GM19193 (cell line): ENCODE measurements around the gene SNX24.

ENCODE experiments used
- POLR2A ChIP-seq: IDR thresholded peaks from 4 replicates; pipeline ENCODE4 v1.6.1; 2011; ENCODE audit not compliant: insufficient read depth, insufficient read length; ENCODE audit errors: extremely low read depth

SNX24 gene

DNA sequence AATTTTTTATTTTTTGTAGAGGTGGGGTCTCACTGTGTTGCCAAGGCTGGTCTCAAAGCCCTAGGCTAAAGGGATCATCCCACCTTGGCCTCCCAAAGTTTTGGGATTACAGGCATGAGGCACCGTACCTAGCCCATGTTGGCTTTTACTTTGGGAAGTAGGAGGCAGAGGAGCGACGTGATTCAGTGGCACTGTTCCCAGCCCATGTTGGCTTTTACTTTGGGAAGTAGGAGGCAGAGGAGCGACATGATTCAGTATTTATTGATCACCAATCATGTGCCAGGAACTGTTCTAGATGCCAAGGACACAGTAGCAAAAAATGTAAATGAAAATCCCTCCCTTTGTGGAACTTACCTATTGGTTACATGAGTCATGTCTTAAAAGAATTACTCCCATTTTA lies 18.3 kb downstream of the SNX24 start:
- no peak for TF ChIP-seq POLR2A

DNA sequence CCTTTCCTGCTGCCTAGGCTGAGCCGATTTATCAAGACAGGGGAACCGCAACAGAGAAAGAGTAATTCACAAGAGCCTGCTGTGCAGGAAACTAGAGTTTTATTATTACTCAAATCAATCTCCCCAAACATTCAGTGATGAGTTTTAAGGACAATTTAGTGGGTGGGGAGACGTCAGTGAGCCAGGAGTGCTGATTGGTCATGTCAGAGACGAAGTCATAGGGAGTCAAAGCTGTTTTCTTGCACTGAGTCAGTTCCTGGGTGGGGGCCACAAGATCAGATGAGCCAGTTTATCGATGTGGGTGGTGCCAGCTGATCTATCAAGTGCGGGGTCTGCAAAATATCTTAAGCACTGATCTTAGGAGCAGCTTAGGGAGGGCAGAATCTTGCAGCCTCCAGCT lies 19.0 kb downstream of the SNX24 start:
- TF ChIP-seq POLR2A, result no peak

DNA sequence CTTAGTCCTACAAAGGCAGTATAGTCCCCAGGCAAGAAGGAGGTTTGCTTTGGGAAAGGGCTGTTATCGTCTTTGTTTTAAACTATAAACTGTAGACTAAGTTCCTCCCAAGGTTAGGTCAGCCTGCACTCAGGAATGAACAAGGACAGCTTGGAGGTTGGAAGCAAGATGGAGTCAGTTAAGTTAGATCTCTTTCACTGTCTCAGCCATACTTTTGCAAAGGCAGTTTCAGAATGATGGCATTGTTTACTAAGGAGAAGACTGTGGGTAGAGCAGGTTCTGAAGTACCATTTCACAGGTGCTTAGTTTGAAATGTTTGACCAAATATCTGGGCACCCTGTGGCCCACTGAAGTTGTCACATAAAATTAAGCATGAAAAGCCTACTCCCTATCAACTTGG lies 19.4 kb downstream of the SNX24 start:
- TF ChIP-seq POLR2A, result no peak

DNA sequence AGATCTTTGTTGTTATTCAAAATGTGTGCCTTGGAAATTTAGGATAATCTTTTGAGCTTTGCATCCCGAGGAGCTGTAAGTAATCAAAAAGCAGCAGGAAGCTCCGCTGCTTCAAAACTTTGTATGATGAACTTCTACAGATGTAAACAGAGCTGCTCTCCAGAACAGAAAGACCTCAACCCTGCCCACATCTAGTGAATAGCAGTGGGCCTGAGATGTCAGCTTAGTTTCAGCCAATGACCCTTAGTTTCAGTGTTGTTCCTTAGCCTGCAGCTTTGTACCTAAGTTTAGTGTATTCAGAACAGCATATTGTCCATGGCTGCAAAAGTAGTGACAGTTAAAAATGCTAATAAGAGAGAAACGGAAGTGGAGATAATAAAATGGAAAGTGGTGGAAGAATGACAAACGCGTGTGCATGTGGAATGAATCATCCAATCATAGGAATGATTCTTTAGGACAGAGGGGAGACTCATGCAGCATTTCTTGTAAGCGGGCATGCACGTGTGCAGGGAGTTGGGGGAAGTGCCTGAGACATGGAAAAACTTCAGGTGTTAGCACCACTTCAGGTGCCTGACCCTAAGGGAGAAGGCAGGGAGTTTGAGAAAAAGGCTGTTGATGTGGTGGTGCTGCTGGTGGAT lies 24.9 kb downstream of the SNX24 start:
- no peak for TF ChIP-seq POLR2A

DNA sequence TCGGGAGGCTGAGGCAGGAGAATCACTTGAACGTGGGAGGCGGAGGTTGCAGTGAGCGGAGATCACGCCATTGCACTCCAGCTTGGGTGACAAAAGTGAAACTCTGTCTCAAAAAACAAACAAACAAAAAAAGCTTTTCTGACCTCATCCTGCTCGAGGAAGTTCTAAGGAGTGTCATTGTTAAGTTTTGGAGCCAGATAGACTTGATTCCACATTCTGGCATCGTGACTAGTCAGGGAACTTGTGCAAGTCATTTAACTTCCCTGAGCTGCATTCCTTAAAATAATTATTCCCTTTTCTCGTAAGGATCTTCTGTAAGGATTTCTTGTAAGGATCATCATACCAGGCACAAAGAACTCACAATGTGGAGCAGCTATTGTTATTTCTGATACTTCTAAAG lies 26.2 kb downstream of the SNX24 start:
- TF ChIP-seq POLR2A, result no peak

DNA sequence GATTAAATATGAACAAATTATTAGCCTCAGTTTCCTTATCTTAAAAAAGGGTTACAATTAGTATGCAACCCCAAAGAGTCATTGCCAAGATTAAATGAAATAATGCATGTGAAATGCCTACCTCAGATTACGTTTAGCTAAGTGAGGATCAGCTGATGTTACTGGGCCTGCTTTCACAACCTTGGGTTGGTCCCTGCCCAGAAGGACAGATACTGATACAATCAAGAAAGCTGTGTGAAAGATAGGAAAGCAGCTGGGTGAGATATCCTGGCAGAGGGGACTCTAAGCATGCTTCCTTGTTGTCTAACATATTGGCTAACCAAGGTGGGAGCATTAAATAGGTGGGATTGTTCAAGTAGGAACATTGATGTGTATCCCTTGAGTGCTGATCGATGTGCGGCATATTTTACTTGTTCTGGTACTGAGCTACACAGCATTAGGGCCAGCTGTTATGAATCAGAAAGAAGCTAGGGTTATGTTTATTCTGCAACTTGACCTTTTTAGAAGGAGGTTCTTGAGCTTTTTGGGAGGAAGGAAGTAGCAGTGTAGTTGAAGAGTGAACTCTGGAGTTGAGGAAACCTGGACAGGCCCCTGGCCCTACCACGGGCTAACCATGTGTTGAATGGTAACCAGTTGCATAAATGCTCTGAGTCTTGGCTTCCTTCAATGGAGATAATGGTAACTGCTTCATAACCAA lies 28.9 kb downstream of the SNX24 start:
- TF ChIP-seq POLR2A, result no peak

DNA sequence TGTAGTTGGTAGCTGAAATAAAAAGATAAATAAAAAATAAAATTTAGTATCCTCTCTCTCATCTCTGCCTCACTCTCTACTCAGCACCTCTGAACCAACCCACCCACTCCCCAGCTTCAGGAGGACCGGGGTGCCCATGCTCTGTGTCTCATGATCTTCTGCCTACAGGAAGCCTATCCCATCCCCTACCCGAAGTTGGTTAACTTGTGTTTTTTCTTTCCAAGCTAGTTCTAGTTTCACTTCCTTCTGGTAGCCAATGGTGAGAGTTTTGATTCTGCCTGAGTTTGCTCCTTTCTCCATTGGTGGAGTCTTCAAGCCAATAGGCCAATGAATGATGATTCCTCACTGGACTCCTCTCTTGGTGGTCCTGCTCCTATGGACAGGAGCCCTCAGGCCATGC lies 32.1 kb downstream of the SNX24 start:
- no peak for TF ChIP-seq POLR2A

DNA sequence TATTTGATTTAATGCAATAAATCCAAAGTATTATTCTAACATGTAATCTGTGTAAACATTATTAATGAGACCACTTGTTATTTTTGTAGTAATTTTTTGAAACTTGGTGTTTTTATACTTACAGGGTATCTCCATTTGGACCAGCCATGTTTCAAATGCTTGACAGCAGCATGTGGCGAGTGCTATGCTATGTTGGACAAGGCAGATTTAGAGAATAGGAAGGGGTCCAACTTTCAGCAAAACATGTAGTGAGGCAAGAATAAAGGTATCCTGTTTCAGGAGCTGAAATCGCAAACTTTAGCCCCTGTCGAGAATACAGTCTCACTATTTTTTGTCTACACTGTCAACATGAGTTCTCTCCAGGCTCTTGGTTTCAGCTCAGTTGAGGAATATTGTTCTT lies 33.7 kb downstream of the SNX24 start:
- TF ChIP-seq POLR2A, result no peak

DNA sequence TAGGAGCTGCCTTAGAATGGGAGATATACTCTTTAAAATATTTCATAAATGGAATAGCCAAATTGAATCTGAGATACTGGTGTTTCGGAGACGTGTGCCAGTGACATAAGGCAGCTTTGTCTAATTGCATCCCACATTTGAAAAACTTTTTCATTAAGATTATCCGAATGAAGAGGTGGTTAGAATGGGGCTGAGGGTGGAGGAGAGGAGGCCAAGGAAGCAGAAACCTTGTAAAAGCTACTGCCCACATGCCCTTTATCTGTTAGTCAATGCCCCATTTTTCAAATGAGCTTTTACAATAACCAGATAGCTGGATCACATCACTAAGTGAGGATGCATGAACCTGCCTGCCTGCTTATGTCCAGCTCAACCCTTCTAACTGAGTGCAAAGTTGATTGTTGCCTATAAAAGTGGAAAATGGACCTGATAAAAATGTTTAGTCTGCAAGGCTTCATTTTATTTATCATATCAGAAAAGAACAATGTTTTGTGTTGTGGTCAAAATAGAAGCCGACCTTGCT lies 34.8 kb downstream of the SNX24 start:
- TF ChIP-seq POLR2A, result no peak

DNA sequence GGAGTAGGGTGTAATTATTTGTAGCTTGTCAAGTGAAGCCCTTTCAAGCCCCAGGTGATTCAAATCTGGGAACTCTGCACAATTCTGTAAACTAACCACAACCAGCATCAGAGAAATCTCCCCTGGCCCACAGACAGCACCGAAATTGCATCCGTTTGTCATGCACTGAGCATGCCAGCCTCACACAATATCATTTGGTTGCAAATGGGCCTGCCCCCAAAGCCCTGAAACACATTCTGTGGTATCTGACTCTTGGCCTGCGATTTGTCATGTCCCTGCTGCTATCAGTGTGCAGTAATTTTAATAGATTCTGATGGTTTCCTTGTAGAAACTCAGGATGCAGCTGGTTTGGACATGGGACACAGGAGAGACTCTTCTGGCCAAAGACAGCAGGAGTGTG lies 35.3 kb downstream of the SNX24 start:
- no peak for TF ChIP-seq POLR2A

DNA sequence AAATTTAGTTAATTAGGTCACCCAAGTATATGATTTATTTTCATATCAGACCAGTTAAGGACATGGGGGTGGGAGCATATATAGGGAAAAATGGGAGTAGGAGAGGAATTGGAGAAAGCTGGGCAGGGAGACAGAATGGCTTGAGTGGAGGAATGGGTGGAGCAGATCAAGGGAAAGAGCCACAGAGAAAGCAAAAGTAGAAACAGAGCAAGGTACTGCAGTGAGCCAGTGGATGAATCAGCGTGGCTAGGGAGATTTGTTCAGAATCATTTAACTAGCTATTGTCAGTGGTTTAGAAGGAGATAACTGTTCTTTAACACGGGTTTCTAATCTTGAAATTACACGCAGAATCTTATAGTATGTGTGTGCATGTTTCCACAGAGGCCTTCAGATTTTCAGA lies 37.4 kb downstream of the SNX24 start:
- no peak for TF ChIP-seq POLR2A

DNA sequence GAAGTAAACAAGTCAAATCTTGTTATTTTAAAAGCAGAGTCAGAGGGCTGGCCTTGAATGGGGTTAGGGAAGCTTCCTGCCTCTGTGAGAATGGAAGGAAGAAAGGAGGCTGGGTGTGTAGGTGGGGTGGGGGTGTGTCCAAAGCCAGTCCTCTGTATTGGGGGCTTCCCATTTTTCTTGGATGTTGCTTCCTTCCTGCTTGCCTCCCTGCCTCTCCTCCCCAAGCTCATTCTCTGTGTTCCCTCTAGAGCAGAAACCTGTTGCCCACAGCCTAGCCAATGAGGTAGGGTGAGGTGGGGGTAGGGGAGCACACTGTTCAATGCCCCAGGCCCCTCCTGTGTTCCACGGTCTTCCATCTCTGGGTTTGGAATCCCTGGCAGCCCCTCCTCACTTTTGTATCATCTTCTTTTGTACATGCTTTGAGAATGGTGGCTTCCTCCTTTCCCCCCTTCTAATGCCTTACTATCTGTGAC lies 39.7 kb downstream of the SNX24 start:
- TF ChIP-seq POLR2A, result no peak

DNA sequence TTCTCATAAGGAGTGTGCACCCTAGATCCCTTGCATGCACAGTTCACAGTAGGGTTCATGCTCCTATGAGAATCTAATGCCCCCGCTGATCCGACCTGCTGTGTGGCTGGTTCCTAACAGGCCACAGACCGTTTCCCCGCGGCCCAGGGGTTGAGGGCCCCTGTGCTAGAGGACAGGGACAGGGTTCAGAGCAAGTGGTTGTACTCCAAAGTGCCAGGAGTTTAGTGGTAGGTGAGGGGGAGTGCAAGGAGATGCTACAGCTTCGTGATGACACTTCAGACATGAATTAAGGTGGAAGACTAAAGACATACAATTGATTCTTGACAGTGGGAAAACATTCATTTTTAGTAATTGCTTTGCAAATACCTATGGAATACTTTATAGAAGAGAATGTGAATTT lies 40.5 kb downstream of the SNX24 start:
- TF ChIP-seq POLR2A, result no peak

DNA sequence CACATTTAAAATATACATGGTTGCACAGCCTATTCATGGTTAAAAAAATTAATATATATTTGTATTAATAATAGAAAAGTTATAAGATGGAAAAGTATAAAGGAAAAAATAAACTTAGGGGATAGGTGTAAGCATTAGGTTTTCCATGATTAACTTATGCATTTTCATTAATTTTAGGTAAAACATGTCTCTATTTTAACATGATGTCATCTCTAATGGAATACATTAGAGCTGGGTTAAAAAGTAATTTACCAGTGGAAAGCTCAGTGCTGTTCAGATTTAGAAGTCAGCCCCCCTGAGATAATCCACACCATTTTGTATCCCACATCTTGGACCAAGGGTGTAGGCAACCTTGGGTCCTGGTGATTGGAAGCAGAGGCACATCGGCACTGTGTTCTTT lies 49.7 kb downstream of the SNX24 start:
- no peak for TF ChIP-seq POLR2A

DNA sequence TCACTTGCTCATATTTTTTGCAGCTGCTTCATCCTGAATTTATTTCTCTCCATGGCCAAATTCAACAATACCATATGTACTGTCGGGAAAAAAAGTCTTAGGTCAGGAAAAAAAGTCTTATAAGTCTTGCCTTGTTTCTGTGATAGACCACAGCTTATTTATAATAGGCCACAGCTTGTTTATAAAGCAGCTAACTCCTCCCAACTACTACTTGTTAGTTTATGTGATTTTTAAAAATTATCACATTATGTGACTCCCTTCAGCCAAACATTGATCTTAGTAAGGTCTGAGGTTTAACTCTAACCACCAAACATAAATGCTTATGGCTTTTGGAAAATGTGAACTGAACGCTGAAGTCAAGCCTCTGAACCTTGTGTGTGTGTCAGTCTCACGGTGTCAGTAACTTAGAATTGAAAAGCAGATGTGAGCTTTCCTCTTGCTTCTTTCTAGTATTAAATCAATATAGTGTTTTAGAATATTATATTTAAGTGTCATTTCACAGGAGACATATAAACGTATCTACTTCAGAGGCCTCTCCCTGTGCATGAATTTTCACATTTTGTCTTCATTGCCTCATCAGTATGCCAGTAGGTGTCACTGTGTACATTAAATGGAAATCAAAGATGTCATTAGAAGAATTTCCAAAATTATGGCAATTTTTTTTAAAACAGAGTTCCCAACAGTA lies 51.3 kb downstream of the SNX24 start:
- no peak for TF ChIP-seq POLR2A

DNA sequence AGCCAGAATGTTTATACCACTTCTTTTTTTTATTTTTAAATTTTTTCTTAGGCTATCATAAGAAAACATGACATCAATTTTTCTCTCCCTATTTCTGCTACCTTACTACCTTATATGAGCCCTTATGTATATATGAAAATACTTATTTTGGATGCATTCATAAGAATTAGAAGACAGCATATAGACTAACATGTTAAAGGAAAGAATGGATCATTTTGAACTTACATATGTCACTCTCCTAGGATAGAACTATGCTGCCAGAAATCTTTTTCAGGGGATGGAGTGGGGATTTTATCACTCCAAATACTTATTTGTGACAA lies 51.8 kb downstream of the SNX24 start:
- no peak for TF ChIP-seq POLR2A

DNA sequence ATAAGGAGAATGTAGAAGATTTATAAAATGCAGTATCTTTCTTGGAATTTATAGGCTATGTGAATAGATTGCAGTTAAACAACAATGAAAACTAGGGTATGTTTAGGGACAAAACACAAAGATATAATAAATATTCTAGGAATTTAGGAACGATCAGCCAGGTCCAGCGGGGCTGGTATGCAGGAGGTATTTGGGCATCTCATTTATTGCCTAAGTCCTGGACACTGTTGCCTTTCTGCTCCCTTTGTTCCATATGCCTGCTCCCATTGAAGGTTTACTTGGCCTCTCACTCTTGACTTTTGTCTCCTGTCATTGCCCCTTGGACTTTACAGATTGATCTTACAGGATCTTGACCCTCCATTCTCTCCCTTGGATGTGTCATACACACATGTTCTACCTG lies 55.9 kb downstream of the SNX24 start:
- TF ChIP-seq POLR2A, result no peak

DNA sequence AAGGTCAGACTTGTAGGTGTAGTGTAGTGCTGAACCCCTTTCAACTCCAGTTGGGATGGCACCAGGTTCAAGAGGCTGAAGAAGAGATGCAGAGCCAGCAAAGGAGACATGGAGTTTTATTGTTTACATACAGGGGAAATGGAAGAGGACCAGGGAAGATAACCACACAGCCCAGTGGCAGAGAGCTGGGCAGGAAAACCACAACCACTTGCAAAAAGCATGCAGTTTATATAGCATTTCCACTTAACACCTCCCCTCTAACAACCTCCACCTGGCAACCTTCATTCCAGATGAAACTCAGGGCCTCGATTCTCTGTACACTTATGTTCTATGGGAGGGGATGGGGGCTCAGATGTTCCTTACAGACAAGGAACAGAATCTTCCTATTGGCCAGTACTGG lies 56.9 kb downstream of the SNX24 start:
- no peak for TF ChIP-seq POLR2A
